Transverse colon (tissue), 4 donors: ENCODE measurements around the gene SNRK. TPM values are rescaled to one million over a fixed set of nuclear protein-coding genes. Genes with fewer than 3 reads are reported as not detected.

Experiments used
- DNase-seq: peaks from one replicate; pipeline ENCODE4 v3.0.0-alpha.2; 2019
- H3K27ac ChIP-seq, 4 donors: fragments of 200-600 bp; sonication (generic); 2 replicates each; pipeline ENCODE4 v1.5.1; 2016 to 2018; ENCODE audit warnings: inconsistent platforms in 4 of 4
- H3K27me3 ChIP-seq: fragments of 200-600 bp; sonication (generic); 2 replicates; pipeline ENCODE4 v1.5.1; 2017; ENCODE audit warnings: inconsistent platforms
- H3K36me3 ChIP-seq, 4 donors: fragments of 200-600 bp; sonication (generic); 2 replicates each; pipeline ENCODE4 v1.5.1; 2017 to 2019; ENCODE audit warnings: inconsistent platforms in 4 of 4
- H3K4me1 ChIP-seq, 4 donors: fragments of 200-600 bp; sonication (generic); 2 replicates each; pipeline ENCODE4 v1.5.1; 2017 to 2020; ENCODE audit warnings: inconsistent platforms in 4 of 4
- H3K4me3 ChIP-seq, 4 donors: fragments of 200-600 bp; sonication (generic); 1 replicate in 1 of 4; 2 replicates in 3 of 4; pipeline versions ENCODE4 v1.5.1 to v1.6.1; 2017 to 2019; ENCODE audit warnings: inconsistent platforms in 4 of 4
- H3K9me3 ChIP-seq, 2 donors: fragments of 200-600 bp; sonication (generic); 2 replicates each; pipeline ENCODE4 v1.5.1; 2017 to 2019; ENCODE audit warnings: inconsistent platforms in 2 of 2
- EP300 ChIP-seq: sonication (generic); formaldehyde crosslinking; IDR thresholded peaks from one replicate; pipeline ENCODE4 v1.6.1; 2017; ENCODE audit warnings: antibody characterized with exemption, low read depth
- POLR2A ChIP-seq: fragments of 450-650 bp; IDR thresholded peaks from one replicate; pipeline ENCODE4 v1.6.1; 2016; ENCODE audit warnings: antibody characterized with exemption, mild to moderate bottlenecking, moderate library complexity
- POLR2AphosphoS5 ChIP-seq, 3 donors: sonication (generic); formaldehyde crosslinking; IDR thresholded peaks; one replicate each; pipeline ENCODE4 v1.6.1; 2016; ENCODE audit warnings: antibody characterized with exemption in 3 of 3
- WGBS, 2 donors: methylation state at CpG; one replicate each; pipeline ENCODE4 v1.1.5; 2018; ENCODE audit warnings: low coverage in 1 of 2; 5-methylcytosine and 5-hydroxymethylcytosine counted together
- in situ Hi-C, 4 donors: fragments of 200-750 bp; cut with MboI; loops; one replicate each; pipeline versions ENCODE4 v1.15.0 to v1.15.1; 2017; ENCODE audit warnings: low sequenced_read_pairs in 3 of 4, low pct_ligation_motif_present in 1 of 4, low pct_unique_long_range_greater_than_20kb in 1 of 4
- intact Hi-C: fragments of 100-400 bp; cut with DNase I; formaldehyde crosslinking; loops from one replicate; pipeline ENCODE4 v1.15.1; 2023; ENCODE audit warnings: low total_unique reads
- total RNA-seq, 4 donors: library from RNA; depleted of rRNA; stranded (reverse); fragments of >200 nt; gene quantifications; one replicate each; pipeline ENCODE4 v1.1.0, GENCODE V29; 2016
- TF ChIP-seq, protein P1 (sequence below), 5 experiments: fragments of 200-600 bp in 3 of 5; fragments of 450-650 bp in 2 of 5; sonication (generic) in 3 of 5; IDR thresholded peaks; 1 replicate in 2 of 5; 2 replicates in 3 of 5; pipeline ENCODE4 v1.5.1; 2016 to 2017; ENCODE audit warnings: antibody characterized with exemption in 5 of 5, inconsistent platforms in 3 of 5, mild to moderate bottlenecking in 2 of 5, moderate library complexity in 1 of 5

SNRK gene
- total RNA-seq, 4 donors from 2014 or later = 29.9 to 43.3 (median 31.7) TPM

DNA sequence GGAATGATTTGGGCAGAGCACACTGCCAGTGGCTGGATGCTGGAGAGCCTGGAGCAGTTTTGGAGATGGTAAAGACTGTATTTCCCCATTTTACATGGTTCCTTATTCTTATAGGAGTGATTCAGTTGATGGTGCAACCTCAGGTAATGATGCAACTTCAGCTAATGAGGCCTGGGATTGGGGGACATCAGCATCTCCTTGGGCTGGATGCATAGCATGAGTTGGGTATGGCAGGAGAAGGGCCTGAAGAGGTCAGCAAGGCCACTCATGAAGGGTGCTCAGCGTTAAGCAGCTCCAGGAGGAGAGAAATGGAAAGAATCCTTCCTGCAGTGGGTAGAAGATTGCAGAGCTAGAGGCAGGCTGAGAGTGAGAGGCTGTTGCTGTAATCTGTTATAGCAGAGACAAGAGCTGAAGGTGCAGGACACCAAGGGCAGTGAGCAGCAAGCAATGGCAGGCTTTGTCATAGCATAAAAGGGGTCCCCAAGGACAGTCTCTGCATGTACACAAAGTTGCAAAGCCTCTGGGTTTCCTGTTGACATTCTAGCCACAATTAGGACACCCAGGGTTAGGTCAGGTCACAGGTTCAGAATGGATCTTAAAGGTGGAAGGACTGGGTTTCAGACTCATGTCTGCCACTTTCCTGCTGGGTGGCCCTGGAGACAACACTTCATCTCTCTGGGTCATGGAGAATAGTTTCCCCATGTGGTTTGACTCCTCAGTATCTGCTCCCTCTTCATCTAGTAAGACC is 29.5 kb upstream of the SNRK start:
- WGBS, 2 donors = 71 to 76% methylated on average over 1 of the region's 1 CpG
- Histone ChIP-seq H3K4me1 (no peaks in the 10 kb centered on the region), H3K27me3 (no peaks in the 10 kb centered on the region), H3K27ac (no peak overlapping the region), H3K9me3 (no peaks in the 10 kb centered on the region), H3K4me3 (no peak overlapping the region), H3K36me3 (no peaks in the 10 kb centered on the region)
- intact Hi-C loops (no loop called here), in situ Hi-C loops (no loop called here)
- DNase-seq = no peak
- TF ChIP-seq EP300 (no peak), POLR2AphosphoS5 (IDR thresholded peaks at IDR 0.05) (no peak), POLR2A (no peak)
- TF ChIP-seq, protein P1, sequence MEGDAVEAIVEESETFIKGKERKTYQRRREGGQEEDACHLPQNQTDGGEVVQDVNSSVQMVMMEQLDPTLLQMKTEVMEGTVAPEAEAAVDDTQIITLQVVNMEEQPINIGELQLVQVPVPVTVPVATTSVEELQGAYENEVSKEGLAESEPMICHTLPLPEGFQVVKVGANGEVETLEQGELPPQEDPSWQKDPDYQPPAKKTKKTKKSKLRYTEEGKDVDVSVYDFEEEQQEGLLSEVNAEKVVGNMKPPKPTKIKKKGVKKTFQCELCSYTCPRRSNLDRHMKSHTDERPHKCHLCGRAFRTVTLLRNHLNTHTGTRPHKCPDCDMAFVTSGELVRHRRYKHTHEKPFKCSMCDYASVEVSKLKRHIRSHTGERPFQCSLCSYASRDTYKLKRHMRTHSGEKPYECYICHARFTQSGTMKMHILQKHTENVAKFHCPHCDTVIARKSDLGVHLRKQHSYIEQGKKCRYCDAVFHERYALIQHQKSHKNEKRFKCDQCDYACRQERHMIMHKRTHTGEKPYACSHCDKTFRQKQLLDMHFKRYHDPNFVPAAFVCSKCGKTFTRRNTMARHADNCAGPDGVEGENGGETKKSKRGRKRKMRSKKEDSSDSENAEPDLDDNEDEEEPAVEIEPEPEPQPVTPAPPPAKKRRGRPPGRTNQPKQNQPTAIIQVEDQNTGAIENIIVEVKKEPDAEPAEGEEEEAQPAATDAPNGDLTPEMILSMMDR (IDR thresholded peaks at IDR 0.05) = no peak

DNA sequence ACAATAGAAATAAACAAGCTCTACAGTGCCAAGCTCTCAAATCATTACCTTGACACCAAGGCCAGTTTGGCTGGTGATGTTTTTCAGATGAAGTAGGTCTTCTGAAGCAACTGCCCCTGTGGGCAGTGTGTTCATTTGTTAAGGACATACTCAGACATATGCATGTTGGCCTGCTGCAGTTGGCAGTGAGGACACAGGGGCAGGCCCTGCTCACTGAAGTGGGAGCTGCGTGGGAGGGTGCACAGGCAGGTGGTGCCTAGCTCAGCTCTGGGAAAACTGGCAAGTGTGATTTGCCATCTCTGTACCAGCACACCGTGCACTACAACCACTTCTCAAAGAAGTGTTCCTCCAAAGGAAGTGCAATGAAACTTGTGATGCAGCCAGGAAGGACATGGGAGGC is 28.5 kb upstream of the SNRK start:
- intact Hi-C loops = no loop called here
- DNase-seq = no peak
- no peak overlapping the region for H3K4me3 ChIP-seq
- no peaks in the 10 kb centered on the region for H3K27me3 ChIP-seq
- WGBS, 2 donors = 59% methylated on average over 2 of the region's 2 CpGs; no CpG with 5 or more reads in 1 of the 2 donors
- H3K36me3 ChIP-seq = no peaks in the 10 kb centered on the region
- in situ Hi-C loops = no loop called here
- H3K4me1 ChIP-seq = no peaks in the 10 kb centered on the region
- no peak overlapping the region for H3K27ac ChIP-seq
- no peak for TF ChIP-seq POLR2A
- TF ChIP-seq EP300 = no peak
- no peak for TF ChIP-seq POLR2AphosphoS5 (IDR thresholded peaks at IDR 0.05)
- TF ChIP-seq, protein P1 (IDR thresholded peaks at IDR 0.05) = no peak
- H3K9me3 ChIP-seq = no peaks in the 10 kb centered on the region

DNA sequence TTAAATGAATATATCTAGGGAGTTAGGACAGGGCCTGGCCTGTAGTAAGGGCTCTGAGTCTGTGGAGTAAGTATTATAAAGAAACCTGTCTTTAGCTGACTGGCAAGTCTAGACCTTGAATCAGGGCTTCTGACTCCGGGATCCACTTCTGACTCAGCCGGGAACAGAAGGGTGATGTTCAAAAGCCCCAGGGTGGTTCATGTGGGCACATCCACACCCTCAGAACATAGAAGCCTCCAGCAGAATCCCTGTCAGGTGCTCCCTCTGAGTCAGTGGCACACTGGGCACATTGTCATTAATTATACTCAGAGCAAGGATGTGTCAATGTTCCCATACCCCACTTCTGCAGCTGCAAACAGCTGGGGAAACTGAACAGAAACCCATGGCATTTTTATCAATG is 26.7 kb upstream of the SNRK start:
- DNase-seq = no peak
- no peak overlapping the region for H3K27ac ChIP-seq
- no peaks in the 10 kb centered on the region for H3K27me3 ChIP-seq
- intact Hi-C loops = no loop called here
- TF ChIP-seq, protein P1 (IDR thresholded peaks at IDR 0.05) = no peak
- TF ChIP-seq POLR2AphosphoS5 (IDR thresholded peaks at IDR 0.05) (no peak), POLR2A (no peak), EP300 (no peak)
- 90% methylated on average over 2 of the region's 2 CpGs; no CpG with 5 or more reads in 1 of the 2 donors for WGBS, 2 donors
- H3K9me3 ChIP-seq = no peaks in the 10 kb centered on the region
- no peak overlapping the region for H3K4me3 ChIP-seq
- no peaks in the 10 kb centered on the region for H3K4me1 ChIP-seq
- in situ Hi-C loops = no loop called here
- no peaks in the 10 kb centered on the region for H3K36me3 ChIP-seq

DNA sequence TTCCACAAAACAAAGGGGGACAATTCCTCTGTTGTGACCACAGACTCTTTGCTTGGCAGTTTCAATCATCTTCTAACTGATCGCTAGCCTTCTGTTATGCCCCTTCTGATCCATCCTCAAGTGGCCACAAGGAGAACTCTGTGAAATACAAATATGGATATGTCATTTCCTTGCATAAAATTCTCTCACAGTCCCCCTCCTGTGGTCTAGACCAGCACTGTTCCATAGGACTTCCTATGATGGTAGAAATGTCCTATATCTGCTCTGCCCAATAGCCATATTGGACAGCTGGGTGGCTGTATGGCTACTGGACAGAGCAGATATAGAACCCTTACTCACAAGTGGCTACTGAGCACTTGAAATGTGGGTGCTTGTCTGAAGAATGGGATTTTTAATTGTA is 25.9 kb upstream of the SNRK start:
- no peaks in the 10 kb centered on the region for H3K4me1 ChIP-seq
- 87% methylated on average over 1 of the region's 1 CpG; no CpG with 5 or more reads in 1 of the 2 donors for WGBS, 2 donors
- no peak overlapping the region for H3K4me3 ChIP-seq
- intact Hi-C loops (no loop called here), in situ Hi-C loops (no loop called here)
- no peak overlapping the region for H3K27ac ChIP-seq
- DNase-seq = no peak
- H3K27me3 ChIP-seq = no peaks in the 10 kb centered on the region
- no peaks in the 10 kb centered on the region for H3K9me3 ChIP-seq
- H3K36me3 ChIP-seq = no peaks in the 10 kb centered on the region
- TF ChIP-seq POLR2AphosphoS5 (IDR thresholded peaks at IDR 0.05) (no peak), EP300 (no peak), POLR2A (no peak)
- TF ChIP-seq, protein P1 (IDR thresholded peaks at IDR 0.05) = no peak
